ENCODE measurements around the gene MRPL16. TPM values are rescaled to one million over a fixed set of nuclear protein-coding genes. Genes with fewer than 3 reads are reported as not detected.

MRPL16 gene
- total RNA-seq, 2 experiments from 2014 or later = 22.8 to 24.6 TPM

- intact Hi-C loops (cut with DNase I, micrococcal nuclease) = loop anchor here in 1 of 2 experiments (5.0 to 10.0 kb wide), 2 partner anchors 190 to 662 kb away; partner anchors contain the start of genes FAM111A and OSBP
- H3K36me3 Mint-ChIP-seq (ENCODE audit: low read depth) = peaks cover 60% of the 10 kb centered on the region
Observed at GRCh38 chr11:59807047-59807610, 3.4 kb downstream of the MRPL16 start.

GRCh38 chr11:59804061-59804460 lies 6.5 kb downstream of the MRPL16 start:
- no peak overlapping the region for H3K27ac Mint-ChIP-seq
- H3K27me3 ChIP-seq (ENCODE audit: control insufficient read depth in 1 of 2, insufficient read depth in 2 of 2, low read length in 2 of 2) = no peaks in the 10 kb centered on the region
- POLR2A ChIA-PET = no interaction called here

More at GRCh38 chr11:59807047-59807610, 3.4 kb downstream of the MRPL16 start:
- Mint-ChIP-seq H3K27me3 (no peaks in the 10 kb centered on the region), H3K9me3 (peaks cover 3% of the 10 kb centered on the region), H3K4me3 (no peak overlapping the region), H3K27ac (no peak overlapping the region), H3K4me1 (ENCODE audit: low read depth) (peaks cover 26% of the 10 kb centered on the region)
- TF ChIP-seq, protein P1, sequence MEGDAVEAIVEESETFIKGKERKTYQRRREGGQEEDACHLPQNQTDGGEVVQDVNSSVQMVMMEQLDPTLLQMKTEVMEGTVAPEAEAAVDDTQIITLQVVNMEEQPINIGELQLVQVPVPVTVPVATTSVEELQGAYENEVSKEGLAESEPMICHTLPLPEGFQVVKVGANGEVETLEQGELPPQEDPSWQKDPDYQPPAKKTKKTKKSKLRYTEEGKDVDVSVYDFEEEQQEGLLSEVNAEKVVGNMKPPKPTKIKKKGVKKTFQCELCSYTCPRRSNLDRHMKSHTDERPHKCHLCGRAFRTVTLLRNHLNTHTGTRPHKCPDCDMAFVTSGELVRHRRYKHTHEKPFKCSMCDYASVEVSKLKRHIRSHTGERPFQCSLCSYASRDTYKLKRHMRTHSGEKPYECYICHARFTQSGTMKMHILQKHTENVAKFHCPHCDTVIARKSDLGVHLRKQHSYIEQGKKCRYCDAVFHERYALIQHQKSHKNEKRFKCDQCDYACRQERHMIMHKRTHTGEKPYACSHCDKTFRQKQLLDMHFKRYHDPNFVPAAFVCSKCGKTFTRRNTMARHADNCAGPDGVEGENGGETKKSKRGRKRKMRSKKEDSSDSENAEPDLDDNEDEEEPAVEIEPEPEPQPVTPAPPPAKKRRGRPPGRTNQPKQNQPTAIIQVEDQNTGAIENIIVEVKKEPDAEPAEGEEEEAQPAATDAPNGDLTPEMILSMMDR (IDR thresholded peaks at IDR 0.05) = no peak
- H3K36me3 ChIP-seq (ENCODE audit: insufficient read depth, low read length) = peaks cover 31% of the 10 kb centered on the region
- no peak overlapping the region for H3K4me3 ChIP-seq (ENCODE audit: low read length)
- H3K4me1 ChIP-seq (ENCODE audit: insufficient read depth, low read length) = peaks cover 19% of the 10 kb centered on the region
- no peak overlapping the region for H3K27ac ChIP-seq (ENCODE audit: low read depth in 1 of 2, low read length in 2 of 2)
- no peaks in the 10 kb centered on the region for H3K27me3 ChIP-seq (ENCODE audit: control insufficient read depth in 1 of 2, insufficient read depth in 2 of 2, low read length in 2 of 2)
- ATAC-seq (ENCODE audit: poor library complexity) (no peak), DNase-seq (no peak)
- ChIA-PET POLR2A (interaction anchor here (0.9 kb wide), 1 partner anchor 192 kb away, joined by 3 read pairs; the partner anchor contains the start of gene OSBP), CTCF (no interaction called here)
- H3K9me3 ChIP-seq (ENCODE audit: control insufficient read depth in 1 of 2, insufficient read depth in 1 of 2, low read length in 2 of 2) = no peaks in the 10 kb centered on the region

DNA sequence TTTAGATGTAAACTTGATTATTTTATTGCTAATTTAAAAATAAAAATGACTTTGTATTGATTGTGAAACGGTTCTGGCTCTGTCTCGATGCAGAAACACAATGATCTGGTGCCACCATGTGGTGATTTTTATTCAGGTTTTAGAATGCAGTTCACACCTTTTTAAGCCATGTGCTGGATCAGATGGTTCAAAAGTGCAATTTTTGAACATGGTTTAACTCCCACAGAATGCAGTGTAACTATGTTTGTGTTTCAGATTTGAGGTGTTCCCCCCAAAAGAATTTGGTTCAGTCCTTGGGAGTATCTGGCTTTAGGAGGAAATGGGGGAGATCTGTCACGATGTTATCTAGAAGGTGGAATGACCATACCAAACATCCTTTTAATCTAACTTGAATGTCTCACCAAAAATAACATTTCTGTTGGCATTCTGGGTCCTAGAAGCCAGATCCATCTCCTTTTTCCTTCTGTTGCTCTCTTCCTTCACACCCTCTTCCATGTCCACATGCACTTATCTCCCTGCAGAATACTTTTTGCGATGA lies 7.9 kb downstream of the MRPL16 start:
- H3K36me3 Mint-ChIP-seq (ENCODE audit: low read depth) = peaks cover 39% of the 10 kb centered on the region
- peaks cover 22% of the 10 kb centered on the region for H3K36me3 ChIP-seq (ENCODE audit: insufficient read depth, low read length)
- DNase-seq (peak in 7 of 14 experiments; percentile 21 to 82 (median 57)), ATAC-seq (ENCODE audit: poor library complexity) (peak; percentile 85)
- H3K27me3 Mint-ChIP-seq = no peaks in the 10 kb centered on the region
- no peaks in the 10 kb centered on the region for H3K4me1 Mint-ChIP-seq (ENCODE audit: low read depth)
- H3K27me3 ChIP-seq (ENCODE audit: control insufficient read depth in 1 of 2, insufficient read depth in 2 of 2, low read length in 2 of 2) = no peaks in the 10 kb centered on the region
- no peaks in the 10 kb centered on the region for H3K9me3 Mint-ChIP-seq
- H3K9me3 ChIP-seq (ENCODE audit: control insufficient read depth in 1 of 2, insufficient read depth in 1 of 2, low read length in 2 of 2) = no peaks in the 10 kb centered on the region
- H3K4me1 ChIP-seq (ENCODE audit: insufficient read depth, low read length) = no peaks in the 10 kb centered on the region
- POLR2A ChIA-PET = interaction anchor here (2.6 kb wide), 1 partner anchor 48 kb away, joined by 20 read pairs; the partner anchor contains the start of gene STX3
- H3K4me3 Mint-ChIP-seq = no peak overlapping the region
- CTCF ChIA-PET = interaction anchor here (7.3 kb wide), 1 partner anchor 48 kb away, joined by 50 read pairs; the partner anchor contains the start of gene STX3
- no peak overlapping the region for H3K27ac Mint-ChIP-seq
- intact Hi-C loops (cut with DNase I, micrococcal nuclease) = loop anchor here (1.0 to 10.0 kb wide), 3 partner anchors 48 to 658 kb away; partner anchors contain the start of gene FAM111A (in 1 of the 2)
- no peak overlapping the region for H3K27ac ChIP-seq (ENCODE audit: low read depth in 1 of 2, low read length in 2 of 2)
- TF ChIP-seq, protein P1 (IDR thresholded peaks at IDR 0.05) = peak; percentile 73
- H3K4me3 ChIP-seq (ENCODE audit: low read length) = no peak overlapping the region

More at GRCh38 chr11:59804061-59804460, 6.5 kb downstream of the MRPL16 start:
- H3K9me3 Mint-ChIP-seq = no peaks in the 10 kb centered on the region
- peaks cover 47% of the 10 kb centered on the region for H3K36me3 Mint-ChIP-seq (ENCODE audit: low read depth)
- no peak for ATAC-seq (ENCODE audit: poor library complexity)
- H3K27me3 Mint-ChIP-seq = no peaks in the 10 kb centered on the region
- CTCF ChIA-PET = interaction anchor here (7.3 kb wide), 1 partner anchor 49 kb away, joined by 50 read pairs; the partner anchor contains the start of gene STX3
- Histone ChIP-seq H3K36me3 (ENCODE audit: insufficient read depth, low read length) (peaks cover 31% of the 10 kb centered on the region), H3K9me3 (ENCODE audit: control insufficient read depth in 1 of 2, insufficient read depth in 1 of 2, low read length in 2 of 2) (no peaks in the 10 kb centered on the region), H3K4me3 (ENCODE audit: low read length) (no peak overlapping the region), H3K4me1 (ENCODE audit: insufficient read depth, low read length) (no peaks in the 10 kb centered on the region), H3K27ac (ENCODE audit: low read depth in 1 of 2, low read length in 2 of 2) (no peak overlapping the region)
- H3K4me3 Mint-ChIP-seq = no peak overlapping the region
- TF ChIP-seq, protein P1 (IDR thresholded peaks at IDR 0.05) = no peak
- DNase-seq = no peak
- intact Hi-C loops (cut with DNase I, micrococcal nuclease) = loop anchor here in 1 of 2 experiments (5.0 to 10.0 kb wide), 2 partner anchors 132 to 659 kb away; partner anchors contain the start of gene FAM111A
- peaks cover 5% of the 10 kb centered on the region for H3K4me1 Mint-ChIP-seq (ENCODE audit: low read depth)
